ENCODE results near the gene CLIC3.

The CLIC3 gene

GRCh38 chr9:137016436-137016835, 20.1 kb upstream of the CLIC3 start:
- H3K4me3 ChIP-seq (replicated peaks in 1 of 2; ENCODE audit: low read depth in 2 of 2, low read length in 2 of 2) = no peak overlapping the region
- no peak for DNase-seq (ENCODE audit: low read depth in 2 of 2)
- TF ChIP-seq, protein P1, sequence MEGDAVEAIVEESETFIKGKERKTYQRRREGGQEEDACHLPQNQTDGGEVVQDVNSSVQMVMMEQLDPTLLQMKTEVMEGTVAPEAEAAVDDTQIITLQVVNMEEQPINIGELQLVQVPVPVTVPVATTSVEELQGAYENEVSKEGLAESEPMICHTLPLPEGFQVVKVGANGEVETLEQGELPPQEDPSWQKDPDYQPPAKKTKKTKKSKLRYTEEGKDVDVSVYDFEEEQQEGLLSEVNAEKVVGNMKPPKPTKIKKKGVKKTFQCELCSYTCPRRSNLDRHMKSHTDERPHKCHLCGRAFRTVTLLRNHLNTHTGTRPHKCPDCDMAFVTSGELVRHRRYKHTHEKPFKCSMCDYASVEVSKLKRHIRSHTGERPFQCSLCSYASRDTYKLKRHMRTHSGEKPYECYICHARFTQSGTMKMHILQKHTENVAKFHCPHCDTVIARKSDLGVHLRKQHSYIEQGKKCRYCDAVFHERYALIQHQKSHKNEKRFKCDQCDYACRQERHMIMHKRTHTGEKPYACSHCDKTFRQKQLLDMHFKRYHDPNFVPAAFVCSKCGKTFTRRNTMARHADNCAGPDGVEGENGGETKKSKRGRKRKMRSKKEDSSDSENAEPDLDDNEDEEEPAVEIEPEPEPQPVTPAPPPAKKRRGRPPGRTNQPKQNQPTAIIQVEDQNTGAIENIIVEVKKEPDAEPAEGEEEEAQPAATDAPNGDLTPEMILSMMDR (IDR thresholded peaks at IDR 0.05; ENCODE audit: low read depth, low read length) = no peak

DNA sequence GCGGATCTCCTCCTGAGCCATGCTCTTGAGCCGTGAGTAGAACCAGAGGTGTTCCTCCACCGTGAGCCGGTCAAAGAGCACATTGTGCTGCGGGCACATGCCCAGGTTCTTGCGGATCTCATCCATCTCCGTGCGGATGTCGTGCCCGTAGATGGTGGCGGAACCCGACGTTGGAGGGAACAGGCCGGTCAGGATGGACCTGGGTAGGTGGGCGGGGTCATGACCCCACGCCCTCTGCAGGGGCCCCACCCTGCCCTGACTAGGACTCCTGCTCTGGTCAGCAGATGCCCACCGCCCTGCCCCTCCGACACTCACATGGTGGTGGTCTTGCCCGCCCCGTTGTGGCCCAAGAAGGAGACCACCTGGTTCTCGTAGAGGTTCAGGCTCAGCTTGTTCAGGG, 19.6 kb upstream of the CLIC3 start:
- H3K4me3 ChIP-seq (replicated peaks in 1 of 2; ENCODE audit: low read depth in 2 of 2, low read length in 2 of 2) = no peak overlapping the region
- DNase-seq (ENCODE audit: low read depth in 2 of 2) = no peak
- TF ChIP-seq, protein P1 (IDR thresholded peaks at IDR 0.05; ENCODE audit: low read depth, low read length) = no peak

DNA sequence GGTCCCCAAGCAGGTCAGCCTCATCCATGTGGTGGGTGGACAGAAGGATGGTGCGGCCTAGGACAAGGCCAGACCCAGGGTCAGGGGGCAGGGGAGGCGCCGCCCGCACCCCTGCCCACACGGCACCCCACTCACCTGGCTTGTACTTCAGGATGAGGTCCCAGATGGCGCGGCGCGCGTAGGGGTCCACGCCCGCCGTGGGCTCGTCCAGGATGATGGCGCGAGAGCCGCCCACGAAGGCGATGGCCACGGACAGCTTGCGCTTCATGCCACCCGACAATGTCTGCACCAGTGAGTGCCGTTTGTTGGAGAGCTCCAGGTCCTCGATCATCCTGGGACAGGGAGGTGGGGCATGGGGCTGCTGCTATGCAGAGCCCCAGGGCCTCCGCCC, 19.2 kb upstream of the CLIC3 start:
- no peak overlapping the region for H3K4me3 ChIP-seq (replicated peaks in 1 of 2; ENCODE audit: low read depth in 2 of 2, low read length in 2 of 2)
- TF ChIP-seq, protein P1 (IDR thresholded peaks at IDR 0.05; ENCODE audit: low read depth, low read length) = no peak
- no peak for DNase-seq (ENCODE audit: low read depth in 2 of 2)

DNA sequence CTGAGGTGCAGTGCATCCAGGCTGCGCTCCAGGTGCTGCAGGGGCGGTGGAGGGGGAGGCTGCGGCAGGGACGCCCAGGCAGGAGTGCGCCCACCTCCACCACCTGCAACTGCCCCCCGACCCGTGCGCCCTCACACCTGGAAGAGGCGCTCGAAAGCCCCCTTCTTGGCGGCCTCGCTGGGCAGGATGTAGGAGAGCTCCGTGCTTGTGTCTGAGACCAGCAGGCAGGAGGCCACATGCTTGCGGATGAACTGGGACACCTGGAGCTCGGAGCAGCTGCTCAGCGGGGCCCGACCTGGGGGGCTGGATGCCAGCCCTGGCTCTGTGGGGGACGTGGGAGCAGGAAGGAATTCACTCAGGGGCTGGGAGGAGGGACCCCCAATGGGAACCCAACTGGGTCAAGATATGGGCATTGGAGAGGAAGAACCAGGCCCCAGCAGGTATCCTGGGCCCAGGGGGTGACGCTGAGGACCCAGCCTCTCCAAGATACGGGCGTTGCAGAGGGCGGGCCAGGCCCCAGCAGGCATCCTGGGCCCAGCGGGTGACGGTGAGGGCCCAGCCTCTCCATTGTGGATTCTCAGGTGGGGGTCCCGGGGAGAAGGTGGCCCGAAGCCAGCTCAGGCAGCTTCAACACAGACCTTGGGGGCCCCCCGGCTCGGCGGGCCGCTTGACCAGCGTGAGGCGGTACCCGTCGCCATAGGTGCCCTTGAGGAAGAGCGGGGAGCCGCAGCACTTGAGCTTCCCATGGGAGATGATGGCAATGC, 18.6 kb upstream of the CLIC3 start:
- H3K4me3 ChIP-seq (replicated peaks in 1 of 2; ENCODE audit: low read depth in 2 of 2, low read length in 2 of 2) = no peak overlapping the region
- DNase-seq (ENCODE audit: low read depth in 2 of 2) = no peak
- TF ChIP-seq, protein P1 (IDR thresholded peaks at IDR 0.05; ENCODE audit: low read depth, low read length) = no peak

GRCh38 chr9:137014166-137014565, 17.8 kb upstream of the CLIC3 start:
- DNase-seq (ENCODE audit: low read depth in 2 of 2) = no peak
- TF ChIP-seq, protein P1 (IDR thresholded peaks at IDR 0.05; ENCODE audit: low read depth, low read length) = no peak
- H3K4me3 ChIP-seq (replicated peaks in 1 of 2; ENCODE audit: low read depth in 2 of 2, low read length in 2 of 2) = no peak overlapping the region

DNA sequence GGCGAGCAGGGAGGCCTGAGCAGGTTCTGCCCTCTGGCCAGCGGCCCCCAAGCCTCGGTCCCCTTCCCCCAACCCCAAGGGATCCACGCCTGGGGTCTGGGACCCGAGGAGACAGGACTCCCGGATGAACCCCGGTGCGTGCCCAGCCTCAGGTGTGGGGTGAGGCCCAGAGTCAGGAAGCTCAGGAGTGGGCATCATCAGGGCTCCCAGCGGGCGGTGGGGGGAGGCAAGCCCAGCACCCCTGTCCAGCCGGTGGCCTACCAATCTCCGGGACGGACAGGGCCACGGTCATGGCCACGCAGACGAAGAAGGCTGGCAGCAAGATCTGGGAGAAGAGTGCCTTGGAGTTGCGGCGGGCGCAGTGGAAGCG, 17.2 kb upstream of the CLIC3 start:
- DNase-seq (ENCODE audit: low read depth in 2 of 2) = no peak
- TF ChIP-seq, protein P1 (IDR thresholded peaks at IDR 0.05; ENCODE audit: low read depth, low read length) = no peak
- no peak overlapping the region for H3K4me3 ChIP-seq (replicated peaks in 1 of 2; ENCODE audit: low read depth in 2 of 2, low read length in 2 of 2)

All from cardiac fibroblast (primary cell).